C4-2B (cell line): Measurements from ENCODE around the gene COL9A3.

Source experiments
- ZFX ChIP-seq: fragments of 450-650 bp; IDR thresholded peaks from 2 replicates; pipeline ENCODE4 v1.6.1; 2017
- TF ChIP-seq, protein P1 (sequence below): fragments of 450-650 bp; conservative IDR thresholded peaks from 2 replicates; pipeline ENCODE4 v1.5.1; 2017; ENCODE audit warnings: mild to moderate bottlenecking

DNA sequence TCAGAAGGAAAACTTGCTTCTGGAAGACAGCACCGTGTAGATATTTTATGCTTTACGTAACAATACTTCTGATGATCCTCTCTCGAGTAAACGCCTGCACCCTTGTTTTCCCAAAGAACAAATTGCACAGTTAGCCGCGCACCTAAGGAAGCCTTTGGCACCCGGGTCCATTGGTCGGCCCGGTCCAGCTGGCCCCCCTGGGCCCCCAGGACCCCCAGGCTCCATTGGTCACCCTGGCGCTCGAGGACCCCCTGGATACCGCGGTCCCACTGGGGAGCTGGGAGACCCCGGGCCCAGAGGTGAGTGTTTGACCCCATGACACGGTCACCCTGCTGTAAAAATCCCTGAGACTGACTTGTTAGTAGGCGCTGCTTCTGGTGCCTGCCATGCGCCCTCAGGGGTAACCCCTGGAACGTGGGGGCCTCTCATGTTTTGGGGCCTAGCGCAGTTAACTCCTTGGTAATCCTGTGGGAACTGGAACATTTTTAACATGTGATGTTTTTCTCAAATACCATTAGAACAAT is 20.2 kb downstream of the COL9A3 start:
- TF ChIP-seq, protein P1, sequence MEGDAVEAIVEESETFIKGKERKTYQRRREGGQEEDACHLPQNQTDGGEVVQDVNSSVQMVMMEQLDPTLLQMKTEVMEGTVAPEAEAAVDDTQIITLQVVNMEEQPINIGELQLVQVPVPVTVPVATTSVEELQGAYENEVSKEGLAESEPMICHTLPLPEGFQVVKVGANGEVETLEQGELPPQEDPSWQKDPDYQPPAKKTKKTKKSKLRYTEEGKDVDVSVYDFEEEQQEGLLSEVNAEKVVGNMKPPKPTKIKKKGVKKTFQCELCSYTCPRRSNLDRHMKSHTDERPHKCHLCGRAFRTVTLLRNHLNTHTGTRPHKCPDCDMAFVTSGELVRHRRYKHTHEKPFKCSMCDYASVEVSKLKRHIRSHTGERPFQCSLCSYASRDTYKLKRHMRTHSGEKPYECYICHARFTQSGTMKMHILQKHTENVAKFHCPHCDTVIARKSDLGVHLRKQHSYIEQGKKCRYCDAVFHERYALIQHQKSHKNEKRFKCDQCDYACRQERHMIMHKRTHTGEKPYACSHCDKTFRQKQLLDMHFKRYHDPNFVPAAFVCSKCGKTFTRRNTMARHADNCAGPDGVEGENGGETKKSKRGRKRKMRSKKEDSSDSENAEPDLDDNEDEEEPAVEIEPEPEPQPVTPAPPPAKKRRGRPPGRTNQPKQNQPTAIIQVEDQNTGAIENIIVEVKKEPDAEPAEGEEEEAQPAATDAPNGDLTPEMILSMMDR: no peak
- no peak for TF ChIP-seq ZFX
